Stimulated activated CD4-positive, alpha-beta T cell treated with anti-CD3 and anti-CD28 coated beads, Interleukin-12 subunit alpha, Interleukin-12 subunit beta, amount 100 ng/mL, for 24 hours (primary cell): ENCODE results near the gene FAM131A.
A peak's percentile ranks its signal among the peaks of the same experiment; 100 is the strongest.

Source experiments
- DNase-seq, 2 experiments: peaks; one replicate each; pipeline ENCODE4 v3.0.0-alpha.2; 2020; ENCODE audit warnings: low read depth in 2 of 2

The FAM131A gene

DNA sequence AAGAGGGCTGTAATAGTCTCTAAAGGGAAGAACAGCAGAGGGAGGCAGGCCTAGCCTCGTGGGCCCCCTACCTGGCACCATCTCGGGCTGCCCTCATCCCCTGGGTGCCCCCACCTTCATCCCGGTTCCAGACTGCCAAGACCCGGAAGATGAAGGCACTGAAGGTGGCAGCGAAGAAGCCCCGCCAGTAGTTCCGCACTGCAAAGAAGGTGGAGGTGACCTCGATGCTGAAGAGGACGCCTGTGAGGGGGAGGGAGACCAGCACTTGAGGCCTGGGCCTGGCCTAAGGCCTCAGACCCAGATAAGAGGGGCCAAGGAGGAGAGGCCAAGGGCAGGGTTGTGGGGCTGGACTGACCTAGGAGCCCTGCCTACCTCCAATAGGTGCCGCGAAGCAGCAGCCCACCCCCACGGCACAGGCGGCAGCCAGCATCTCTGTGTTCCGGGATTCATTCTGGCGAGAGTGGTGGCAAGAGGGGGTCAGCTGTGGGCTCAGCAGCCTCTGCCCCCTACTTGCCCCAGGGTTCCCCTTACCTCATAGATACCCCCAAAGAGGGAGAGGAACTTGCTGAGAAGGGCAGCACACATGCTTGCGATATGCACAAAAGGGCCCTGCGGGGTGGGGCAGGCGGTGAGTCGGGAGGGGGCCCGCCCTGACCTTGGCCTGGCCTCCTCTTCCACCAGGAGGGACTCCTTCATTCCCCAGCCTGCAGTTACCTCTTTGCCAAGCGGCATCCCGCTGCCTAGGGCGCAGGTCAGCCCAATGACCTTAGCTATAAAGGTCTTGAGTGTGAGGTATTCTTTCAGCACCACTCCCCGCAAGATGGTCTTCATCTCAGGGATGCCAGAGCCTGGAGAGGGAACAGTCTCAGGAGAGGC, 20.1 kb downstream of the FAM131A start:
- no peak for DNase-seq

DNA sequence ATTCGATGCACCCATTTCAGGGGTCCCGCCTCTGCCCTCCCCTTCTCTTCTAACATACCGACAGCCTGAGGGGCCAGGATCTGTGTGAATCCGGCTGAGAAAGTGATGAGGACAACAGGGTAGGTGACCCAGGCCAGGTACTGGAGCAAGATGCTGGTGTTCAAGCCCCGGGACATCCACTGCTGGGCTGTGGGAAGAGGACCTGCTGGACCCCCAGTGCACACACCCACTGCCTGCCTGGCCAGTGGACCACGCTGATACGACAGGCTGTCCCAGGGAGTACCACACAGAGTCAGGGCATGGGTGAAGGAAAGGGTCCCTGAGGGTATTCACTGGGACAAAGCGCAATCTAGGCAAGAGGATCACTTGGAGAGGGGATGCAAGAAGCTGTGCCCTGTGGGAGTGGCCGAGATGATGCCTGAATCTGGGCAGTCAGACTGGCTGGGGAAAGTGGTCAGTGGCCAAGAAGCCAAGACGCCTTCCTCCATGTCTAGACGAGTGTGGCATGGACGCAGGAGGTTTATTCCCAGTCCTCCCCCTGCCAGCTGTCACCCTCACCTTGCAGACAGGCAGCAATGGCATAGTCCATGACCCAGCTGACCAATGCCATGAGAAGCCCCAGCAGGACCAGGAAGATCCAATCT, 20.8 kb downstream of the FAM131A start:
- no peak for DNase-seq

DNA sequence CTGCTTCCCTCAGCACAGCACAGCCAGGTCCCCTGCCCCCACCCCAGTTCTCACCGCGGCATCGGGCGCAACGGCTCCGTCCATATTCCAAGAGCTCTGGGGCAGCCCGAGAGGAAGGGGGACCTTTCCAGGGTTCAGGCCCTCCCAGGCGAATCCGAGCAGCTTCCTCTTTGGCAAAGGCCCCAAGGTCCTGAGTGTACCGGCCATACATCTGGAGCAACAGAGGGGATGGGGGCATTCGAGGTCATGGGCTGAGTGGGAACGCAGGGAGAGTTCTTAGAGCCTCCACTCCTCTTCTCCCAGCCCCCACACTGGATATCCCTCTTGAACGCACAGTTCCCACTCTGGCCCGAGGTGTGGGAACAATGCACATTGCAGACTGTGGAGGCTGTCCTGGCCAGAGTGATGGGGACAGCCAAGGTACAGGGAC, 21.5 kb downstream of the FAM131A start:
- no peak for DNase-seq

DNA sequence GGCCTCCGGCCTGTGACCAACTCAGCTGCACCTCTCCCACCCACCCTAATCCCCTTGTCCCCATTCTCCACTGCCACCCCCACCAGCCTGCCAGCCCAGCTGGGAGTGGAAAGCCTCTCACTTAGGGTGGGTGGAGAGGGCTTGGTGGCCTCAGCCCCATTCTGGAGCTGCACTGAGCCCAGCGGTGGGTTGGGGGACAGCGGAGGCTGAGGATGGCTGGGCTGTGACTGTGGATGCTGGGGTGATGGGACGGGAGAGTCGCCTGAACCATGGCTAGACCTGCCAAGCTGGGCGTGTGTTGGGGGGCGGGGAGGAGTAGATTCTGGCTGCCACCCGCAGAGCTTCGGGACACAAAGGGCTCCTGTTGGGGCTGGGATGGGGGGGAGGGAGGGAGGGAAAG, 22.2 kb downstream of the FAM131A start:
- DNase-seq: no peak

DNA sequence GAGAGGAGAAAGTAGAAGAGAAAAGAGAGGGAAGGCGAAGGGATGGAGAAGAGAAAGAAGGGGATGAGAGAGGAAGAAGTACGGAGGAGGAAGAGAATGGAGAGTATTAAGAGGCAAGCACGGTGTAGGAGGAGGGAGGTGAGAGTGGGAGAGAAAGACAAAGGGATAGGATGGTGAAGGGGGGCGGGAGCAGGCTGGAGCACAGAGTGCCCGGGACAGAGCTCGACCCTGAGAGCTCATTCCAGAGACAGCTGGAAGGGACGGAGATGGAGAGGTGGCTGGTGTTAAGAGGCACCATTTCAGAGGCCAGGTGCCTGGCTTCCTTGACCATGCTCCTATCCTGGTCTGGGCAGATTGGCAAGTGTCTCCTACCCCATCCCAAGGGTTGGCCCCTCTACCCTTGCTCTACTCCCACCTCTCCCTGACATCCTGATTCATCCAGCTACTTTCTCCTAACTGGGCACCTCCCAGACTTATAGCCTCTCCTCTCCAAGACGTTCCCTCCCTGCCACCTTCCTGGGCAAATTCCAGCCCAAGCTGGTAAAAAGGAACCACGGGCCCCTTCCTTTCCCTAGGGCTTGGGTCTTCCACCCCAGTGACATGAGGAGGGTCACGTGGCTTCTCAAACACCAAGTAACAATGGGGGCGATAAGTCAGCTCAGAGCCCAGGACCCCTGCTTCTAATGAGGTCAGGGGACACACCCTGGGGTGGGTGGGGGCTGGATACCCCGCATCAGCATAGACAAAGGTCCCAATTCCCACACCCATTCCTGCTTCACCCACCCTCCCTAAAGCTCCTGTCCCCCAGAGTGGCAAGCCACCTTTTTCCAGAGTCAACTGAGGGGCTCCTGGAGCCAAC, 22.9 kb downstream of the FAM131A start:
- DNase-seq: no peak

DNA sequence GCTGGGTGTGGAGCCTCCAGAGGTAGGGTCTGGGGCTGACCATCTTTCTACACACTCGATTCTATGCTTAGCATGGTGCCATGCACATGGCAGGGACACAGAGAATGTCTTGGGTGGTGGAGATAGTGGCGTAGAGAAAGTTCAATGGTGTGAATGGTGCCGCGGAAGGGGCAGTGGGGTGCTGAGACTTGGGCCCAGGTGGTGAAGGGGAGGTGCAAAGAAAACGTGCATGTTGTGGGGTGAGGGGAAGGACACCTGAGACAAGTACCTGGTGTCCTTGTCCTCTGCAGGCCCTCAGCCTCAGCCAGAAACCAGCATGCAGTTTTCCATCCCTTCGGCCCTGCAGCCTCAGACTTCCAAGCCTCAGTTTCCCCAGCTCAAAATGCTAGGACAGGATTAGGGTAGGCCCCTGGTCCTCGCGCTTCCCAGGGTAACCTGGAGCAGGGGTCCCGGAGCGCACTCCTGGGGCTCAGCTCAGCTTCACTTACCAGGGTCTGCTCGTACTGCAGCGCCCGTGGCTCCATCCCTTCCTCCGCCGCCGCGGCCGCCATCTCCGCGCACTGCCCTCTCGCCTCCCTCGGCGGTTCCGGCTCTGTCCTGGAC, 23.6 kb downstream of the FAM131A start:
- DNase-seq: no peak

DNA sequence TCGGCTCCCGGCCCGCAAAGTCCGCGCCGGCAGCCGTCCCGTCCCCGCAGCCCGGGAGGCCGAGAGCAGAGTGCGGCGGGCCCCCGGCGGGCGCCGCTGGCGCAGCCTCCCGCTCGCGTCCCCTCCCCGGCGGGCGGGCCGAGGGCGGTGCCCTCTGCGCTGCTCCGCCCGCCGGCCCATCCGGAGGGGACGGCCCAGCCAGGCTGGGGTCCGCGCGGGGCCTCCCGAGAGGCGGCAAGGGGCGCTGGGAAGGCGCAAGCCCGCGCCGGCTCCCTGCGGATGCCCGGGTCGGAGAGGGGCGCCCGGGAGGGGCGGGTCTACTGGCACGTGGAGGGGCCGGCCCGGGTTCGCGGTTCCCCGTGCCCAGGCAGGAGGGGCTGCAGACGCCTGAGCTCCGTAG, 24.1 kb downstream of the FAM131A start, which contains the start of the genes CLCN2 and POLR2H:
CLCN2 (minus strand) TSS at position 74 of the 400 bp plus-strand sequence. CDS start 126 bp downstream, outside the sequence.
POLR2H (plus strand) TSS at position 179 of the 400 bp plus-strand sequence. CDS start 1,783 bp downstream, outside the sequence.
- peak; percentile 20 to 39 for DNase-seq

DNA sequence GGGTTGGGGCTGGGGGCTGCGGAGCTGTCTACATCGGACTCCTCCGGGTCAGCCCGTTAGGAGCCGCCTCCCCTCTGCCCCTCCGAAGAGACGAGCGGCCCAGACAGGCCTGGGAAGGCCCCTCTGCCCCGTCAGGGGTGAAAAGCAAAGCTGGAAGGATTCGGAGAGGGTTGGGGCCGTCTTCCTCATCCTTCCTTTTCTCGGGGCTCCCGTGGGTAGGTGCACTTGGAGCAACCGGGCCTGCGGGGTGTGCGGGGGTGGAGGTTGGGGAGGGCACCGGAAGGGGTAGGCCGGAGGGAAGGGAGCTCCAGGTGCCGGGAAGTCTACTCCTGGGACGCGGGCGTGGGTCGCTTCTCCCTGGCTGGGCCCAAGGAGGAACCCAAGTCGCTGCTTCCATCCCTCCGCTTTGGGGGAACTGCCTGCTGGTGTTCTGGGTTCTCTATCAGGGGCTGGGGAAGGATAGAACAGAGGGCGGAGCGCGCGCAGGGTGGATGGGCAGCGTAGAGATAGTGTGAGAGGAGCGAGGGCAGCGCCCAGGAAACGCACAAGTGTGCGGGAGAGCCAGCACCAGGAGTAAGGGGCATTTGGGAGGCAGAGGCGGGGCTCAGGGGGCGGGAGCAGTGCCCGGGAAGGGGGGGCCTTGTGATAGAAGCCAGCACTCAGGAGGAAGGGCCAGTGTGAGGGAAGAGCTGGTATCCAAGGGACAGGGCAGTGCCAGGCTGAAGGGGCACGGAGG, 24.7 kb downstream of the FAM131A start:
- DNase-seq: peak; percentile 23 to 48

DNA sequence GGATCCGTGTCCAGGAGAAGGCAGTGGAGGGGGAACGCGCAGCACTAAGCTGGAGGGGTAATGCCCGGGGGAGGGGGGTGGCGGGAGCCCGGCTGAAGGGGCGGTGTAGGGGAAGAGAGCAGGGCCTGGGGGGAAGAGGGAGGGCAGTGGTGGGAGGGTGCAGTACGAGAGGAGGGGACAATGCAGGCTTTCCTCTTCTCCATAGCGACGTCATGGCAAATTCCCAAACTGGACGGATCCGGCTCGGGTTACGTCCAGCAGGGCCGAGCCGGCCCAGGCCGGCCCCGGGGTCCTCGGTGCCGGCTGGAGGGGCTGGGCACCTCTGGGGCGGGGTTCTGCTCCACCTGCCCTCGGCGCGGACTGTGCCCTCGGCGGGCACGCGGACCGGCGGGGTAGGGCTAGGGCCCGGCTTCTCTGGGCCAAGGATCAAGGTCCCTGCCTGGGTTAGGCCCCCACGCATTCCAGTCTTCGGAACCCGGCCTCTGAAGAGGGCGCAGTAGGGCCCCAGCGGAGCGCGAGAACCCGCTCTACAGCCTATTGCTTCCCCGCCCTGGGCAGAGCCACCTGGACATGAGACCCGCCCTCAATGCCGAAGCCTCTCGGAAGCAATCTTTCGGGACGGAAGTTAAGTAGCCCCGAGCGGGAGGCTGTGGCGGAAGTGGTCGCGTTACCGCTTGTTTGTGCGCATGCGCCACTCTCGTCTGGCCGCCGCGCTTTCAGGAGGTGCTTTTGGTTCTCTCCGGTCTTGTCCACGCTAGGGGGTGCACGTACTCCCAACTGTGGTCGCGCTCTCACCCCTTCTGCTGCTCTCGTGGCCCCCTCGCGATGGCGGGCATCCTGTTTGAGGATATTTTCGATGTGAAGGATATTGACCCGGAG, 25.5 kb downstream of the FAM131A start:
- peak; percentile 94 to 95 for DNase-seq

DNA sequence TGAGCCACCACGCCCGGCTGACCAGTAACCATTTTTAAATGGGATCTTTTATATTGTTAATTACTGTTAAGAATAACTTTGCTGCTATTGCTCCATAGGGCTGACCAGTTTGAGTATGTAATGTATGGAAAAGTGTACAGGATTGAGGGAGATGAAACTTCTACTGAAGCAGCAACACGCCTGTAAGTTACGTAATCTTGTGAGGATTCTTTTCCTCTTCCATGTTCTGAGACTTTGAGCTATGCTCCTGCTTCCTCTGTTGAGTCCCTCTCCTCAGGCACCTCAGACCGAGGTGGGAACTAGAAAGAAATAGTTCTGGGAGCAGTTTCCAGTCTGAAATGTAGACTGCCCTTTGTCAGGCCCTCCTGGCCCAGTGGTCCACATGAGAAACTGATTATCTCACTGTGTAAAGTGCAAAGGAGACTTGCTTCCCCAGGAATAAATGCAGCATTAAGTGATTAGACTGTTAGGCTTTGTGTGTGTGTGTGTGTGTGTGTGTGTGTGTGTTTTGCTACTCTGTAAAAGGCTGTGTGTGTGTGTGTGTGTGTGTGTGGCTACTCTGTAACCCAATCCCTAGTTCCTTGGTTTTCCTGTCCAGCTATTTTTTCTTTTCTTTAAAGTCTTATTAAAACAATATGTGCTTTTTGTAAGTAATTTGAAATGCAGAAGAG, 29.4 kb downstream of the FAM131A start:
- no peak for DNase-seq

DNA sequence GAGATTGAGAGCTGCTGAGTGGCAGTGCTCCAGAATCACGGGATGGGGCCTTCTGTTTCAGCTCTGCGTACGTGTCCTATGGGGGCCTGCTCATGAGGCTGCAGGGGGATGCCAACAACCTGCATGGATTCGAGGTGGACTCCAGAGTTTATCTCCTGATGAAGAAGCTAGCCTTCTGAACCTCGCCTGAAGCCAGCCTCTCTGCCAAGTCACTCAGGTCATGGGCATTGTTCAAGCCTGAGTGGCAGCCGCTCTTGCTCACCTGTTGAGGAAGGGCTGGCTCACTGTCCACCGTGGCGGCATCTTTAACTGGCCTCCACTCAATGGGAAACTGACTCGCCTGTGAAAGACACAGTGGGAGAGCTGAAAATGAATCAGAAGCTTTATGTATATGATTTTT, 30.7 kb downstream of the FAM131A start:
- no peak for DNase-seq

DNA sequence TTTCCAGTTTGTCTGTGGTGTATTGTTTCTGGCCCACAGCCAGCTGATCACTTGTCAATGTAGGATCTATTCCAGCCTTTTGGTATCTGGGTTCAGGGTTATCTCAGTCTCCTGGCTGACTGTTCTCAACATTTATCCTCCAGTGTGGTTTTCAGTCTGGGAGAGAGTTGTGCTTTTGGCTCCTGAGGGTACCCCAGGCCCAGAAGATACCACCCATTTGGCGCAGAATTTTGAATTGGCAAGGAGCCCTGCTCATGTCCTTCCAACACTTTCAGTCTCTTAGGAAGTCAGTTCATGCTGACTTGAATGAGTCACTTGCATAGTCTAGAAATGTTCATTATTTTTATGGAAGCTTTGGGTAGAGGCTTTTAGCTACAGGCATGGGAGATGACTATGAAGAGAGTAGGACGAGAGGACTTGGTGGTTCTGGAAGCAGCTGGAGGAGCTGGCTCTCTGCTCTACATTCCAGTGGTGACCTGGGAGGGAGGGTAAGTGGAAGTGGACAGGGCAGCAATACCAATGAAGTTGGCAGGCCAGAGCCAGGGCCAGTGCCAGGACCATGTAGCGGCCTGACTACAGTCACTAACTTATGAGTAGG, 31.3 kb downstream of the FAM131A start:
- no peak for DNase-seq

DNA sequence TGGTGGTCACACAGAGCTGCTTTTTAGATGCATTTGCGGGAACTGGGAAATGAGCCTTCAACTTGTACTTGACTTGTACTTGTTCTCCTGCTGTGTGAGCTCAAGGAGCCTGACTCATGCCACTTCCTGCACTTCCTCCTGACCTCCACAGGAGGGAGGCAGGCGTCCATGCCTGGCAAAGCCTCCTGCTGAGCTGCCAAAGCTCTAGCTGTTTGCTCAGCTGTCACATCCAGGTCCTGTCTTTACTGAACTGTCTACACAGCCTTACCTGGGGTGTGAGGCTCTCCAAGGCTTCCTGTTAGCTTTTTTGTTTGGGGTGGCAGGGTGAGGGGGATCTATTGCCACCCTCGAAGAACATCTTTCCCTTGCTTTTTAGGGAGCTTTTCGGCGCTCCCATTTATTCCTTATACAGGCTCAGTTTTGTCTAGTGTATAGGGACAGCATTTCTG, 34.2 kb downstream of the FAM131A start:
- peak; percentile 41 to 45 for DNase-seq

DNA sequence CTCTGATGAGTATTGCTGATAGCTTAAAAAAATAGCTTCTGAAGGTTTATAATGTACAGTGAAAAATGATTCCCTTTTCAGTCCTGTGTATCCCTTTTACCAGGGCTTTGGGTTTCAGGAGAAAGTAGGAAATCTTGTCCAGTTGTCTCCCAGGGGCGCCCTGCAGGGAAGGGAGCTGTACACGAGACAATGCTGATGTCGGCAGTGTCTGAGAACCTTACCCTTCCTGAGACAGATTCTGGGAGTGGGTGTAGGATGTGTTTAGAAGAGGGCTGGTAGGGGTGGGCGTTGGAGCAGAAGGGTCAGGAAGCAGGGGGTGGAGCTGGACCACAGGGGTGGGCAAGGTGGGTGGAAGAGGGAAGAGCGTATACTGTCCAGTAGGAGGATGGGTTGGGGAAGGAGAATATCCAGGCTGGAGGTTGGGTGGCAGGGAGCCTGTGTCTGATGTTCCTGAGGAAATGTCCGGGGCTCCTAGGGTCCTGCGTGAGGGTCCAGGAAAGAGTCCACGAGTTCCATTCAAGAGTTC, 35.0 kb downstream of the FAM131A start:
- no peak for DNase-seq

DNA sequence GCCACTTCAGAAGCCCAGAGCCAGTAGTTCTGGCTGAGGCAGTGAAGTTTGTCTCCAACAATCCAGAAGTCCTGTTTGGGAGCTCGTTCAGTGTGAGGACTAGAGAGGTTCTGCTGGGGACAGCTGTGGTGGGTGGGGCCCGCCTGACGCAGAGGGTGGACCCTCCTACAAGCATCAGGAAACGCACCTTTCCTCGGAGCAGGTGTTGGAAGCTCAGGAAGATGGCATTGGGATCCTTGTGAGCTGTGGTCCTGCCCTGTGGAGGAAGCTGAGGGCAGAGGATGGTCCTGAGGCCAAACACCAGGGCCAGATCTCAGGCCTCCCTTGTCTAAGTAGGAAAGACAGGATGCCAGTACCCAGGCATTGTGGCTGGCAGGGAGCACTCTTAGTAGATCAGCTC, 35.5 kb downstream of the FAM131A start:
- no peak for DNase-seq

DNA sequence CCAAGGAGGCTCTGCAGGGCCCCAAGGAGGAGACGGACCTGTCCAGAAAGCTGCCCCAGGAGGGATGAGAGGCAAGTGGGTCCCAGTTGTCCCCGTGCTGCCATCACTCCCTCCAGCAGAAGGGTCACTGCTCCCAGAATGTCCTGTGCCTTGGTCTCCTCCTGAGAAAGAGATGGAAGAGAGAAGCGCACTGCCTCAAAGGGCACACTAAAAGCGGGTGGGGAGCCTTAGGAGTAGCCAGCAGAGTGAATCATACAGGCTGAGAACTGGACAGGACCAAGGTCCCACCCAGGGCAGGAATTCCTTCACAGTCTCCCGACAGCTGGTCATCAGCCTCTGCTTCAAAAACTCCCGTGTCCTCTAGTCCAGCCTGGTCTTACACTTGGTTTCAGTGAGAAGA, 36.0 kb downstream of the FAM131A start:
- no peak for DNase-seq

DNA sequence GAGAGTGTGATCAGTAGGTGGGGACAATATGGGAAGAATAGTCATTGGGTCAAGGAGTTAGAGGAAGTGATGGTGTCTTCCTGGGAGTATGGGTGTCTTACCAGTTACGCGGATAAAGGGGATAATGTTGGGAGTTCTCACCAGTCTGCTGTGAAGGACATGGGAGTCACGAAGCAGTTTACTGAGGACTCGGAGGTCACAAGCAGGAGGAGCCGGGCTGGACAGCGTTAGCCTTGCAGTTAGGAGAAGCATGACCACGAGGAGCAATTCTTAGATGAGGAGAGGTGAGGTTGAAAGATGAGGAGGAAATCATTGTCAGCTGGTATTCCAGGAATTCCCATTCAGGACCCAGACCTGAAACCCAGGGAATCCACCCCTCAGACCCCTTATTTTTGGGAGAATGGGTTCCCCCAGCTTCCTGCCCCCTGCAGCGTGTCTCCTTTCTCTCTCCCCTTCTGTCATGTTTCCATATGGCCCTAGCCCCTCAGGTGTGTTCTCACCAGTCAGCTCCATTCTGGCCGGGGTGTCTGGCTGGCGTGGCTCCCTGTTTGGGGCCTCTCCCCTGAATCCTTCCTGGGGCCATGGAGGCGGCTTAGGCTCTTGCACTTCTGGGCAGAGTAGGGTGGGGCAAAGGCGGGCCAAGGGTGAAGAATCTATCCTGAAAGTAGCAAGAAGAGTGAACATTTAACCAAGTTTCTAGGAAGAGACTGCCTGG, 38.5 kb downstream of the FAM131A start:
- DNase-seq: no peak

DNA sequence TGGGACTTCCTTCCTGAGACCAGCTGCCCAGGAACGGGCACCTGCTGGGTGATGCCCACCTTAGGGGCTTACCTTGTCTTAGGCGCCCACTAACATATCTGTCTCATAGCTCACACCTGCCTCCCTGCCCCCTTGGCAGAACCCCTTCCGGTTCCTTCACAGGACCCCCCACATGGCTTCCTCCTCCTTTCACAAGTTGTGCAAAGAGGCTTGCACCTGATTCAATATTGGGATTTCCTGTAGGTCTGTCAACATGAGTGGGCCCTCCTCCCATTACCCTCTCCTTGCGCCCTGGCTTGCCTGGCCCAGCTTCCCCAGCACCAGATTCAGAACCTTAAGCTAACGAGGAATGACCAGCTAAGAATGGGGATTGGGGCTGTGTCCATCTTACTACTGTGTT, 40.0 kb downstream of the FAM131A start:
- no peak for DNase-seq
